GM23338 (cell line): ENCODE measurements around the gene CASP10. TPM values are rescaled to one million over a fixed set of nuclear protein-coding genes. Genes with fewer than 3 reads are reported as not detected.

Experiments used
- ATAC-seq: fragments of 200-7000 bp; cut with Tn5 transposase; 3 replicates; pipeline ENCODE4 v1.9.1; 2020
- DNase-seq: peaks from one replicate; pipeline ENCODE4 v3.0.0-alpha.2; 2015; ENCODE audit warnings: low spot score
- H2AFZ ChIP-seq: fragments of 200-600 bp; sonication (generic); 2 replicates; pipeline ENCODE4 v1.8.0; 2016; ENCODE audit warnings: antibody characterized with exemption, mild to moderate bottlenecking, moderate library complexity
- H3F3A ChIP-seq: fragments of 200-600 bp; sonication (generic); replicated peaks from 2 replicates; pipeline ENCODE4 v1.8.0; 2017; ENCODE audit warnings: antibody characterized with exemption, mixed run types, low read depth
- H3K27ac ChIP-seq: fragments of 200-600 bp; sonication (generic); 2 replicates; pipeline ENCODE4 v1.6.1; 2016; ENCODE audit warnings: low read depth
- H3K27me3 ChIP-seq: fragments of 200-600 bp; sonication (generic); 2 replicates; pipeline ENCODE4 v1.8.0; 2016; ENCODE audit warnings: mild to moderate bottlenecking, mixed run types, moderate library complexity; ENCODE audit not compliant: insufficient read depth
- H3K36me3 ChIP-seq: fragments of 200-600 bp; sonication (generic); 2 replicates; pipeline ENCODE4 v1.8.0; 2016; ENCODE audit warnings: mild to moderate bottlenecking; ENCODE audit not compliant: insufficient read depth
- H3K4me1 ChIP-seq: fragments of 200-600 bp; sonication (generic); 2 replicates; pipeline ENCODE4 v1.8.0; 2016; ENCODE audit warnings: mild to moderate bottlenecking, moderate library complexity; ENCODE audit not compliant: insufficient read depth
- H3K4me2 ChIP-seq: fragments of 200-600 bp; sonication (generic); 2 replicates; pipeline ENCODE4 v1.7.1; 2017; ENCODE audit warnings: mixed run types
- H3K4me3 ChIP-seq: fragments of 200-600 bp; sonication (generic); 2 replicates; pipeline ENCODE4 v1.6.1; 2016; ENCODE audit warnings: mixed run types
- H3K79me2 ChIP-seq: fragments of 200-600 bp; sonication (generic); replicated peaks from 2 replicates; pipeline ENCODE4 v1.8.0; 2017; ENCODE audit warnings: mild to moderate bottlenecking; ENCODE audit not compliant: insufficient read depth
- H3K9me2 ChIP-seq: fragments of 200-600 bp; sonication (generic); 2 replicates; pipeline ENCODE4 v1.8.0; 2017; ENCODE audit not compliant: insufficient read depth
- H4K20me1 ChIP-seq: fragments of 200-600 bp; sonication (generic); replicated peaks from 2 replicates; pipeline ENCODE4 v1.8.0; 2017; ENCODE audit warnings: mild to moderate bottlenecking; ENCODE audit not compliant: insufficient read depth
- H3K27ac Mint-ChIP-seq: 2 replicates; pipeline ENCODE4 v1.8.0; 2020; ENCODE audit warnings: inconsistent platforms, mild to moderate bottlenecking, moderate library complexity, mixed read lengths
- H3K27me3 Mint-ChIP-seq: 3 replicates; pipeline ENCODE4 v1.8.0; 2022; ENCODE audit warnings: low read depth, mild to moderate bottlenecking, moderate library complexity, mixed read lengths, inconsistent platforms; ENCODE audit not compliant: insufficient read depth, poor library complexity
- H3K36me3 Mint-ChIP-seq: 3 replicates; pipeline ENCODE4 v1.8.0; 2021; ENCODE audit warnings: low read depth, mild to moderate bottlenecking, inconsistent platforms, moderate library complexity, mixed read lengths
- H3K4me1 Mint-ChIP-seq: 3 replicates; pipeline ENCODE4 v1.8.0; 2020; ENCODE audit warnings: mild to moderate bottlenecking, inconsistent platforms, mixed read lengths
- H3K4me3 Mint-ChIP-seq: 3 replicates; pipeline ENCODE4 v1.8.0; 2021; ENCODE audit warnings: moderate library complexity, mild to moderate bottlenecking, inconsistent platforms, mixed read lengths
- H3K9me3 Mint-ChIP-seq: 3 replicates; pipeline ENCODE4 v1.8.0; 2020; ENCODE audit warnings: moderate library complexity, mild to moderate bottlenecking, inconsistent platforms, mixed read lengths
- CREB1 ChIP-seq: fragments of 250-450 bp; sonication (Bioruptor Pico); IDR thresholded peaks from 2 replicates; pipeline ENCODE4 v1.5.0; 2020; ENCODE audit warnings: low read depth, mild to moderate bottlenecking, moderate library complexity
- EZH2 ChIP-seq: fragments of 200-600 bp; sonication (generic); IDR thresholded peaks from one replicate; pipeline ENCODE4 v1.8.0; 2017; ENCODE audit warnings: antibody characterized with exemption, mild to moderate bottlenecking, low read depth; ENCODE audit not compliant: unreplicated experiment
- JUNB ChIP-seq: IDR thresholded peaks from one replicate; pipeline ENCODE4 v1.6.1; 2016; ENCODE audit warnings: antibody characterized with exemption; ENCODE audit not compliant: unreplicated experiment
- NANOG ChIP-seq: IDR thresholded peaks from 2 replicates; pipeline ENCODE4 v1.6.1; 2016; ENCODE audit warnings: antibody characterized with exemption, borderline replicate concordance
- POLR2AphosphoS5 ChIP-seq: IDR thresholded peaks from 2 replicates; pipeline ENCODE4 v1.6.1; 2016; ENCODE audit warnings: antibody characterized with exemption, low read depth
- STAT1 ChIP-seq: IDR thresholded peaks from one replicate; pipeline ENCODE4 v1.6.1; 2016; ENCODE audit warnings: antibody characterized with exemption; ENCODE audit not compliant: unreplicated experiment
- ZNF114 ChIP-seq: fragments of 250-450 bp; sonication (Bioruptor Pico); IDR thresholded peaks from 2 replicates; pipeline ENCODE4 v1.5.0; 2020; ENCODE audit warnings: mild to moderate bottlenecking, moderate library complexity
- ZNF331 ChIP-seq: fragments of 250-450 bp; sonication (Bioruptor Pico); IDR thresholded peaks from 2 replicates; pipeline ENCODE4 v1.5.0; 2020; ENCODE audit warnings: low read depth, mild to moderate bottlenecking, moderate library complexity
- ZNF462 ChIP-seq: fragments of 250-450 bp; sonication (Bioruptor Pico); IDR thresholded peaks from 2 replicates; pipeline ENCODE4 v1.5.0; 2020; ENCODE audit warnings: mild to moderate bottlenecking, moderate library complexity
- polyA plus RNA-seq: library from polyadenylated mRNA; unstranded; fragments of >200 nt; fragmentation: Nextera tagmentation; extraction: Ambion mirVana; gene quantifications from 2 replicates; pipeline ENCODE4 v1.2.1, GENCODE V29; 2016
- total RNA-seq: library from RNA; depleted of rRNA; stranded (reverse); fragments of >200 nt; shearing (Covaris generic); gene quantifications from 2 replicates; pipeline ENCODE4 v1.2.3, GENCODE V29; 2014

CASP10 gene
- total and polyA plus RNA-seq, 2 experiments from 2014 or later, result 1.9 to 3.5 TPM

DNA sequence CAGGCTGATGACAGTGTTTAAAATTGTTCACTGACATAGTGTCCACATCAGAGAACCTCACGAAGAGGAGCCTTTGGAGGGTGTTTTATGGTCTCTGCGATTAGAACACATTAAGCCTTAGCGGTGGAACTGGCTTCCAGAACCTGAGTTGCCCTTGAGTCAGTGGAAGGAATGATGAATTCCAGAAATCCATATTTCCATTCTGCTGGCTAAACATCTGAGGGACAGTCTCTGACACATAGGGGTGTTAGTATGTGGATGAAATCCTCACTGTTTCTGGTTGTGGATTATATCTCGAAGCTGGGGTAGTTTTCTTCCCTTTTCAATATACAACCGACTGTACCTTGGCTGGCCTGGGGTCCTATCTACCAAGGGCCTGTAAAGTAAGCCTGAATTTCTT lies 4.0 kb downstream of the CASP10 start (continued):
- TF ChIP-seq ZNF462 (CRISPR knock-in tag) (no peak), ZNF331 (CRISPR knock-in tag) (no peak), CREB1 (CRISPR knock-in tag) (no peak), STAT1 (no peak), JUNB (no peak), ZNF114 (no peak), POLR2AphosphoS5 (no peak), EZH2 (no peak), NANOG (no peak)

- no peaks in the 10 kb centered on the region for H3K4me1 ChIP-seq
- no peak overlapping the region for H3K4me2 ChIP-seq
- H3K4me3 ChIP-seq, result no peak overlapping the region
- Mint-ChIP-seq H3K4me1 (peaks cover 1% of the 10 kb centered on the region; the same call in 2 of the 3 replicates), H3K36me3 (peaks cover 6% of the 10 kb centered on the region; the same call in 1 of the 3 replicates), H3K27me3 (peaks cover 3% of the 10 kb centered on the region), H3K4me3 (no peak overlapping the region), H3K9me3 (no peaks in the 10 kb centered on the region), H3K27ac (no peak overlapping the region)
- no peaks in the 10 kb centered on the region for H3K36me3 ChIP-seq
- H3K27me3 ChIP-seq, result no peaks in the 10 kb centered on the region
- H2AFZ ChIP-seq, result no peak overlapping the region
- H3K79me2 ChIP-seq, result no peaks in the 10 kb centered on the region
- no peaks in the 10 kb centered on the region for H4K20me1 ChIP-seq
- H3F3A ChIP-seq, result no peaks in the 10 kb centered on the region
- TF ChIP-seq ZNF462 (CRISPR knock-in tag), result no peak
- no peak for ATAC-seq
- no peak for DNase-seq
- no peaks in the 10 kb centered on the region for H3K9me2 ChIP-seq
- H3K27ac ChIP-seq, result no peak overlapping the region
Measured at GRCh38 chr2:201188449-201188848, 5.5 kb downstream of the CASP10 start.
